ENCODE measurements around the gene ST13.

ST13 gene

GRCh38 chr22:40818747-40819598 lies 37.5 kb downstream of the ST13 start, which contains the start of gene SLC25A17:
Gene SLC25A17 (minus strand): TSS chr22:40819346. CDS start chr22:40819248, 98 bp downstream.
- Mint-ChIP-seq H3K27me3 (no peaks in the 10 kb centered on the region), H3K27ac (peak within 1 kb of the TSS; percentile 95), H3K9me3 (ENCODE audit: low read depth) (no peaks in the 10 kb centered on the region), H3K4me1 (ENCODE audit: low read depth) (peaks cover 37% of the 10 kb centered on the region), H3K36me3 (peaks cover 6% of the 10 kb centered on the region), H3K4me3 (peak within 1 kb of the TSS; percentile 89)

DNA sequence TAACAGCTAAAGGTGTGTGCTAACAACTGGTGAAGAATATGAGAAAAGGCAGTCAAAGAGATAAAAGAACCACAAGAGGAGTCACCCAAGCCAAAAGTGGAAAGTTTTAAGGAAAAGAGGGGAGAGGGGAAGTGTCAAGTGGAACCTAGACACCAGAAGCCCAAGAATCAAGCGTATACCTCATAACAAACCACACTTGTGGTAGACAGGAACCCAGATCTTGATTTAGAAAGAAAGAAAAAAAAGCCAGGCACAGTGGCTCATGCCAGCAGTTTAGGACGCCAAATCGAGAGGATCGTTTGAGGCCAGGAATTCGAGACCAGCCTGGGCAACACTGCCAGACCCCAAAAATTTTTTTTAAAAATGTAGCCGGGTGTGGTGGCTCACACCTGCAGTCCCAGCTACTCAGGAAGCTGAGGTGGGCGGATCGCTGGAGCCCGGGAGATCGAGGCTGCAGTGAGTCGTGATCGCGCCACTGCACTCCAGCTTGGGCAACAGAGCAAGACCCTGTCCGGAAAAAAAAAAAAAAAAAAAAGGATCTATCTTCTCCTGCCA lies 38.2 kb downstream of the ST13 start:
- Mint-ChIP-seq H3K4me3 (peak overlapping the region; percentile 89), H3K9me3 (ENCODE audit: low read depth) (no peaks in the 10 kb centered on the region), H3K36me3 (peaks cover 6% of the 10 kb centered on the region), H3K27me3 (no peaks in the 10 kb centered on the region), H3K27ac (peak overlapping the region; percentile 95), H3K4me1 (ENCODE audit: low read depth) (peaks cover 39% of the 10 kb centered on the region)

GRCh38 chr22:40817737-40818136 lies 38.7 kb downstream of the ST13 start:
- peak overlapping the region; percentile 76 for H3K27ac Mint-ChIP-seq

DNA sequence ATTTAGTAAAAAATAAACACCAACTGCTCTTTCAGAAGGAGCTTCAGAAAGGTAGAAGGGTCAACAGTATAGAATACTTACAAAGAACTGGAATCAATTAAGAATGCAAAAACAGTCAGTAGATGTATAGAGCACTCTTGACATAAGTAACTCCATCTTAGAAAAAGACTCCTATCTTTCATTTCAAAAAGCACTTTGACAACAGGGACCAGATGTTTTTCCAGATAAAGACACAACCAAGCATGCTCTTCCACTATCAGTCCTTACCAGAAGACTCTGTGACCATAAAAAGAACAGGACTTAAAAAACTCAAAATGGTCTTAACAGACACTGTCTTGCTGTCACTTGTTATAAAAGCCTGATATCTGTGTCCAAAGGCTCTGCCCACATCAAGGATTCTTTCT lies 42.5 kb downstream of the ST13 start:
- Mint-ChIP-seq H3K9me3 (ENCODE audit: low read depth) (no peaks in the 10 kb centered on the region), H3K36me3 (peaks cover 8% of the 10 kb centered on the region), H3K4me1 (ENCODE audit: low read depth) (peaks cover 42% of the 10 kb centered on the region), H3K27me3 (no peaks in the 10 kb centered on the region), H3K27ac (no peak overlapping the region), H3K4me3 (no peak overlapping the region)

More at GRCh38 chr22:40817737-40818136, 38.7 kb downstream of the ST13 start:
- Mint-ChIP-seq H3K36me3 (peaks cover 6% of the 10 kb centered on the region), H3K4me3 (peak overlapping the region; percentile 89), H3K4me1 (ENCODE audit: low read depth) (peaks cover 40% of the 10 kb centered on the region), H3K27me3 (no peaks in the 10 kb centered on the region), H3K9me3 (ENCODE audit: low read depth) (no peaks in the 10 kb centered on the region)

- no peak overlapping the region for H3K27ac Mint-ChIP-seq
Observed at GRCh38 chr22:40808018-40808841, 48.2 kb downstream of the ST13 start.

GRCh38 chr22:40806711-40807110 lies 49.7 kb downstream of the ST13 start:
- Mint-ChIP-seq H3K36me3 (peaks cover 2% of the 10 kb centered on the region), H3K27me3 (no peaks in the 10 kb centered on the region), H3K9me3 (ENCODE audit: low read depth) (no peaks in the 10 kb centered on the region), H3K27ac (no peak overlapping the region), H3K4me1 (ENCODE audit: low read depth) (peaks cover 7% of the 10 kb centered on the region), H3K4me3 (no peak overlapping the region)

More at GRCh38 chr22:40808018-40808841, 48.2 kb downstream of the ST13 start:
- no peaks in the 10 kb centered on the region for H3K9me3 Mint-ChIP-seq (ENCODE audit: low read depth)
- H3K36me3 Mint-ChIP-seq, result peaks cover 4% of the 10 kb centered on the region
- H3K4me3 Mint-ChIP-seq, result no peak overlapping the region
- H3K4me1 Mint-ChIP-seq (ENCODE audit: low read depth), result peaks cover 15% of the 10 kb centered on the region
- no peaks in the 10 kb centered on the region for H3K27me3 Mint-ChIP-seq

DNA sequence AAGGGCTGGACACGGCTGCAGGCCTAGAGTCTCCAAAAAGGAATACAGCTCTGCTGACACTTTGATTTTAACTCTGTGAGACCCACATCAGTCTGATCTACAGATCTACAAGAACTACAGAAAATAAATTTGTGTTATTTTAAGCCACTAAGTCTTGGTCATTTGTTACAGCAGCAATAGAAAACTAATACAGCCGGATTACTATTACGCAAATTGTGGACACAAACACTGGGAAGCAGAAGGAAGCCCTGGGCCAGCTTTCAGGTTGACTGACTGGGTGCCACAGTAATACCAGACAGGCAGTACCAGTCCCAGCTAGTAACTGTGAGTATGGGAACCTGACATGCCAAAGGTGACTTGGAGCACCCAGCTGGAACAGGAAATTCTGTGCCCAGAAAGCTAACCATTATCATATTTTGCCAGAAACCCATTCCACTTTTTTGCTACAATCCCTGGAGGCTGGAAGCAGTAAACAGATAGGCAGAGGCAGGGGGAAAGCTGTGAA lies 50.7 kb downstream of the ST13 start:
- peaks cover 4% of the 10 kb centered on the region for H3K4me1 Mint-ChIP-seq (ENCODE audit: low read depth)
- H3K27me3 Mint-ChIP-seq, result no peaks in the 10 kb centered on the region
- H3K9me3 Mint-ChIP-seq (ENCODE audit: low read depth), result no peaks in the 10 kb centered on the region
- H3K4me3 Mint-ChIP-seq, result no peak overlapping the region
- H3K36me3 Mint-ChIP-seq, result peaks cover 2% of the 10 kb centered on the region
- no peak overlapping the region for H3K27ac Mint-ChIP-seq

GRCh38 chr22:40805239-40805638 lies 51.2 kb downstream of the ST13 start:
- Mint-ChIP-seq H3K27me3 (no peaks in the 10 kb centered on the region), H3K9me3 (ENCODE audit: low read depth) (no peaks in the 10 kb centered on the region), H3K36me3 (peaks cover 2% of the 10 kb centered on the region), H3K4me3 (no peak overlapping the region), H3K4me1 (ENCODE audit: low read depth) (peaks cover 4% of the 10 kb centered on the region), H3K27ac (no peak overlapping the region)

DNA sequence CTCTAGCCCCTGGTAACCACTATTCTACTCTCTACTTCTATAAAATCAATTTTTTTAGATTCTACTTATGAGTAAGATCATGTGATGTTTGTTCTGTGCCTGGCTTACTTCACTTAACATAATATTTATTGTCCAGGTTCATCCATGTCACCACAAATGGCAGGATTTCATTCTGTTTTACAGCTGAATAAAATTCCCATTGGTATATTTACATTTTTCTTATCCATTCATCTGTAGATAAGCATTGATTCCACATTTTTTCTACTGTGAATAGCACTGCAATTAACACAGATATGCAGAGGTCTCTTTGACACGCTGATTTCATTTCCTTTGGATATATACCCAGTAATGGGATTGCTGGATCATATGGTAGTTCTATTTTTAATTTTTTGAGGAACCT lies 53.1 kb downstream of the ST13 start:
- Mint-ChIP-seq H3K4me3 (no peak overlapping the region), H3K27ac (no peak overlapping the region)

GRCh38 chr22:40799008-40799407 lies 57.4 kb downstream of the ST13 start:
- H3K9me3 Mint-ChIP-seq (ENCODE audit: low read depth), result no peaks in the 10 kb centered on the region
- no peaks in the 10 kb centered on the region for H3K27me3 Mint-ChIP-seq
- H3K4me1 Mint-ChIP-seq (ENCODE audit: low read depth), result peaks cover 6% of the 10 kb centered on the region
- no peak overlapping the region for H3K4me3 Mint-ChIP-seq
- no peak overlapping the region for H3K27ac Mint-ChIP-seq
- H3K36me3 Mint-ChIP-seq, result peaks cover 4% of the 10 kb centered on the region

More for the DNA sequence above, 53.1 kb downstream of the ST13 start:
- peaks cover 7% of the 10 kb centered on the region for H3K4me1 Mint-ChIP-seq (ENCODE audit: low read depth)
- H3K27me3 Mint-ChIP-seq, result no peaks in the 10 kb centered on the region
- H3K9me3 Mint-ChIP-seq (ENCODE audit: low read depth), result no peaks in the 10 kb centered on the region
- H3K36me3 Mint-ChIP-seq, result peaks cover 2% of the 10 kb centered on the region

DNA sequence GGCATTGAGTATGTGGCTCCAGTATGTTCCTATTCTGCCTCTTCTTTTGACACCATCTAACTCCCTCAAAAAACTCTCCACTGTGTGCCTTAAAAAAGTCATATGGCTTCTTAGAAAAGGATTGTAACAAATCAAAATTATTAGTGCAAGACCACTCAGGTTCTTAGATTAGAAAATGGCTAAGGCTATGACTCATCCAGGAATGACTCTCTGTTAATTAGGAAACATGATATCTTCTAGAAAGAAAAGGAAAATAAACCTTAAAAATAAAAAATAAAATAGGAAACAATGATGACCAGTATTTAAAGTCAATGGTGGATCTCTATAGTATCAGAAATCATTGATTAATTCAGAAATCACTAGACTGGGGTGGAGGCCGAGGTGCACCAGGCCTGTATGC lies 59.0 kb downstream of the ST13 start:
- Mint-ChIP-seq H3K4me1 (ENCODE audit: low read depth) (peaks cover 6% of the 10 kb centered on the region), H3K27ac (no peak overlapping the region), H3K27me3 (no peaks in the 10 kb centered on the region), H3K36me3 (peaks cover 9% of the 10 kb centered on the region), H3K9me3 (ENCODE audit: low read depth) (no peaks in the 10 kb centered on the region), H3K4me3 (no peak overlapping the region)

- Mint-ChIP-seq H3K27ac (peak overlapping the region; percentile 37), H3K4me3 (no peak overlapping the region), H3K36me3 (peaks cover 17% of the 10 kb centered on the region), H3K4me1 (ENCODE audit: low read depth) (peaks cover 5% of the 10 kb centered on the region), H3K27me3 (no peaks in the 10 kb centered on the region), H3K9me3 (ENCODE audit: low read depth) (no peaks in the 10 kb centered on the region)
Observed at GRCh38 chr22:40792451-40792850, 64.0 kb downstream of the ST13 start.

- H3K4me3 Mint-ChIP-seq, result no peak overlapping the region
- no peaks in the 10 kb centered on the region for H3K9me3 Mint-ChIP-seq (ENCODE audit: low read depth)
- H3K27ac Mint-ChIP-seq, result no peak overlapping the region
- H3K36me3 Mint-ChIP-seq, result peaks cover 17% of the 10 kb centered on the region
- H3K27me3 Mint-ChIP-seq, result no peaks in the 10 kb centered on the region
- peaks cover 5% of the 10 kb centered on the region for H3K4me1 Mint-ChIP-seq (ENCODE audit: low read depth)
Observed at GRCh38 chr22:40791241-40791640, 65.2 kb downstream of the ST13 start.

GRCh38 chr22:40789131-40789530 lies 67.3 kb downstream of the ST13 start:
- H3K36me3 Mint-ChIP-seq, result peaks cover 15% of the 10 kb centered on the region

GRCh38 chr22:40782521-40782920 lies 73.9 kb downstream of the ST13 start:
- Mint-ChIP-seq H3K27ac (no peak overlapping the region), H3K4me3 (no peak overlapping the region), H3K36me3 (peaks cover 5% of the 10 kb centered on the region)

More at GRCh38 chr22:40789131-40789530, 67.3 kb downstream of the ST13 start:
- no peak overlapping the region for H3K27ac Mint-ChIP-seq
- peaks cover 5% of the 10 kb centered on the region for H3K4me1 Mint-ChIP-seq (ENCODE audit: low read depth)
- no peaks in the 10 kb centered on the region for H3K9me3 Mint-ChIP-seq (ENCODE audit: low read depth)
- no peaks in the 10 kb centered on the region for H3K27me3 Mint-ChIP-seq
- H3K4me3 Mint-ChIP-seq, result no peak overlapping the region

More at GRCh38 chr22:40782521-40782920, 73.9 kb downstream of the ST13 start:
- H3K27me3 Mint-ChIP-seq, result no peaks in the 10 kb centered on the region
- no peaks in the 10 kb centered on the region for H3K9me3 Mint-ChIP-seq (ENCODE audit: low read depth)
- no peaks in the 10 kb centered on the region for H3K4me1 Mint-ChIP-seq (ENCODE audit: low read depth)

All from activated naive CD8-positive, alpha-beta T cell (primary cell).